ENCODE measurements around the gene CMYA5.
A peak's percentile ranks its signal among the peaks of the same experiment; 100 is the strongest.
"Not testable (repeated sequence)": the region's sequence is repeated elsewhere in the genome, so short reads cannot be mapped to it uniquely, and the experiment has no call there.

The CMYA5 gene

GRCh38 chr5:79746642-79747569 lies 57.3 kb downstream of the CMYA5 start:
- DNase-seq (ENCODE audit: low spot score), result no peak

GRCh38 chr5:79750611-79751510 lies 61.2 kb downstream of the CMYA5 start:
- no peak for DNase-seq (ENCODE audit: low spot score)

GRCh38 chr5:79753092-79753491 lies 63.5 kb downstream of the CMYA5 start:
- no peak for DNase-seq (ENCODE audit: low spot score)

GRCh38 chr5:79753877-79754645 lies 64.4 kb downstream of the CMYA5 start:
- DNase-seq (ENCODE audit: low spot score), result no peak

GRCh38 chr5:79754865-79755555 lies 65.4 kb downstream of the CMYA5 start:
- DNase-seq (ENCODE audit: low spot score), result no peak

- DNase-seq (ENCODE audit: low spot score), result peak; percentile 3
Measured at GRCh38 chr5:79756076-79756475, 66.4 kb downstream of the CMYA5 start.

- DNase-seq (ENCODE audit: low spot score), result no peak
Measured at GRCh38 chr5:79759436-79759835, 69.8 kb downstream of the CMYA5 start.

- no peak for DNase-seq (ENCODE audit: low spot score)
Measured at GRCh38 chr5:79759848-79760247, 70.2 kb downstream of the CMYA5 start.

- DNase-seq (ENCODE audit: low spot score), result no peak
Measured at GRCh38 chr5:79762929-79763328, 73.3 kb downstream of the CMYA5 start.

GRCh38 chr5:79764147-79764546 lies 74.5 kb downstream of the CMYA5 start:
- DNase-seq (ENCODE audit: low spot score), result not testable (repeated sequence)

- DNase-seq (ENCODE audit: low spot score), result no peak
Measured at GRCh38 chr5:79771387-79771786, 81.8 kb downstream of the CMYA5 start.

- DNase-seq (ENCODE audit: low spot score), result no peak
Measured at GRCh38 chr5:79772651-79773050, 83.0 kb downstream of the CMYA5 start.

GRCh38 chr5:79773612-79774011 lies 84.0 kb downstream of the CMYA5 start:
- no peak for DNase-seq (ENCODE audit: low spot score)

GRCh38 chr5:79774171-79774854 lies 84.7 kb downstream of the CMYA5 start:
- no peak for DNase-seq (ENCODE audit: low spot score)

GRCh38 chr5:79774855-79775237 lies 85.2 kb downstream of the CMYA5 start:
- no peak for DNase-seq (ENCODE audit: low spot score)

- not testable (repeated sequence) for DNase-seq (ENCODE audit: low spot score)
Measured at GRCh38 chr5:79784741-79785140, 95.1 kb downstream of the CMYA5 start.

- no peak for DNase-seq (ENCODE audit: low spot score)
Measured at GRCh38 chr5:79785983-79786382, 96.3 kb downstream of the CMYA5 start.

- no peak for DNase-seq (ENCODE audit: low spot score)
Measured at GRCh38 chr5:79787448-79787847, 97.8 kb downstream of the CMYA5 start.

GRCh38 chr5:79791843-79792242 lies 102.2 kb downstream of the CMYA5 start:
- no peak for DNase-seq (ENCODE audit: low spot score)

- no peak for DNase-seq (ENCODE audit: low spot score)
Measured at GRCh38 chr5:79792463-79792862, 102.8 kb downstream of the CMYA5 start.

GRCh38 chr5:79793304-79793703 lies 103.7 kb downstream of the CMYA5 start:
- DNase-seq (ENCODE audit: low spot score), result no peak

All from kidney capillary endothelial cell (primary cell).